ENCODE measurements around the gene CXCL1.

CXCL1 gene

DNA sequence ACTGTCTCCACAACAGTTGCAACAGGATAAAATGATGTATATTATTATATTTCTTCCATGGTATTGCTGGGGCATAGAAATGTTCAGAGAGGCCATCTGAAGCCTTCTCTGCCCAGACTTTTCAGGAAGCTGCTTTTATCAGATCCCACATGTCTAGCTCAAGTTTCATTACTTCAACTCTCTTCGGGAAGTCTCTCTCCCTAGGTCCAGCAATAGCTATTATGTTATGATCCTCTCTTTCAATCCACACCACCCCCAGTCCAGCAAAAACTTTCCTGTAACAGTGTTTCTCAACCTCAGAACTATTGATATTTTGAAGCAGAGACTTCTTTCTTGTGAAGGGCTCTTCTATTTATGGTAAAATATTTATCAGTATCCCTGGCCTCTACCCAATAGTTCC is 44.9 kb downstream of the CXCL1 start:
- no peaks in the 10 kb centered on the region for H3K4me1 ChIP-seq (ENCODE audit: control insufficient read depth, insufficient read depth, low read length)
- no peaks in the 10 kb centered on the region for H3K36me3 ChIP-seq (ENCODE audit: control insufficient read depth, insufficient read depth, low read length)
- H3K27me3 ChIP-seq (ENCODE audit: control insufficient read depth, insufficient read depth, low read length) = no peaks in the 10 kb centered on the region
- H3K9ac ChIP-seq (ENCODE audit: low read length) = no peak overlapping the region
- H3K4me3 ChIP-seq (ENCODE audit: low read length) = no peak overlapping the region
- H3K27ac ChIP-seq (ENCODE audit: low read depth, low read length) = no peak overlapping the region

DNA sequence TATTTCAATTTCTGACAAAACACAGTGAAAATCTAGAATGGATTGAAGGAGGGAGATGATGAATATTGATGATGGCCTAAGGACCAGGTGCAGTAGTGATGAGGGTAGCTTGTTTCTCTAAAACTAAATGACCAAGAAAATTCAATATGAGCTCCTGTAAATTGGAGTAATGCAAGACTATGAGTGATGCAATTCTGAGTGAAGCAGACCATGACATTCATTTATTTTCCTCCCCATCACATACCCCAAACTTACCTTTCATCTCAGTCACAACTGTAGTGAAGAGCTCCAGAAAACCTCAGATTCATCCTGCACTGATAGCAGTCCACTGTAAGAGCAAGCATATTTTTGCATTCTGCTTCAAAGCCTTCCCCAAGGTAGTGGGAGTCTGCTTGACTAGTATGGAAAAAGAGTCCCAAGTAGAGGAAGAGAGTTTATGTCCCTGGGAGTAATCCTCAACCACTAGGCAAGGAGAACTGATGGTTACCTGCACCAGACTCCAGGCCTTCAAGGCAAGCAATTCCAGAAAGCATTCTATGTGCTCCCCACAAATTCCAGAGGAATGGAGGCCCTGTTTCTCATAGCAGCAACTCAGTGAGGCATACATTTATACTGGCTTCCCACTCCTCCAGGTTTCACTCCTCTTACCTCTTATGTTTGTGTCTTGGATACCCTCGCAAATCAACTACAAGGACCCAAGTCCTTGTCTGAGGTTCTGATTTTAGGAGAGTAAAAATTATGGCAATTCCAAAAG is 47.2 kb downstream of the CXCL1 start:
- H3K9ac ChIP-seq (ENCODE audit: low read length) = no peak overlapping the region
- H3K27ac ChIP-seq (ENCODE audit: low read depth, low read length) = no peak overlapping the region
- no peaks in the 10 kb centered on the region for H3K27me3 ChIP-seq (ENCODE audit: control insufficient read depth, insufficient read depth, low read length)
- no peak overlapping the region for H3K4me3 ChIP-seq (ENCODE audit: low read length)
- H3K36me3 ChIP-seq (ENCODE audit: control insufficient read depth, insufficient read depth, low read length) = no peaks in the 10 kb centered on the region
- H3K4me1 ChIP-seq (ENCODE audit: control insufficient read depth, insufficient read depth, low read length) = no peaks in the 10 kb centered on the region

DNA sequence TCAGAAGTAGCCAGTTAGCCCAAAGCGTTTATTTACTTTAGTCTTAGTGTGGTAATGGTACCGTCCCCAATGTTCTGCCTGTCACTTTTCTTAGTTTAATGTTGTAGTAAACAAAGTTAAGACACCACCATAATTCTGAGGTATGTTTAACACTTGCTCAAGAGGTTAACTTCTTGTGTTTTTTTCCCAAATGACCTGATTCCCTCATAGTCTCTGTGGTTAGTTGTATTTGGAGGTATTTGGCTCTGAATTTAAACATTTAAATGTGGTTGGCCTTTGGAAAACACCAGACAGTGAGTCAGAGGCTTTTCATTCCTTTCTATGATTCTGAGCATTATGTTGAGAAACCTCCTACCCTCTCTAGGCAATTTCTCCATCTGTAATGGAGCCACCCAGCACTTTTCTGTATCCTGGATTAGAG is 47.9 kb downstream of the CXCL1 start:
- no peak overlapping the region for H3K9ac ChIP-seq (ENCODE audit: low read length)
- H3K36me3 ChIP-seq (ENCODE audit: control insufficient read depth, insufficient read depth, low read length) = no peaks in the 10 kb centered on the region
- H3K4me1 ChIP-seq (ENCODE audit: control insufficient read depth, insufficient read depth, low read length) = no peaks in the 10 kb centered on the region
- H3K27me3 ChIP-seq (ENCODE audit: control insufficient read depth, insufficient read depth, low read length) = no peaks in the 10 kb centered on the region
- no peak overlapping the region for H3K27ac ChIP-seq (ENCODE audit: low read depth, low read length)
- no peak overlapping the region for H3K4me3 ChIP-seq (ENCODE audit: low read length)

DNA sequence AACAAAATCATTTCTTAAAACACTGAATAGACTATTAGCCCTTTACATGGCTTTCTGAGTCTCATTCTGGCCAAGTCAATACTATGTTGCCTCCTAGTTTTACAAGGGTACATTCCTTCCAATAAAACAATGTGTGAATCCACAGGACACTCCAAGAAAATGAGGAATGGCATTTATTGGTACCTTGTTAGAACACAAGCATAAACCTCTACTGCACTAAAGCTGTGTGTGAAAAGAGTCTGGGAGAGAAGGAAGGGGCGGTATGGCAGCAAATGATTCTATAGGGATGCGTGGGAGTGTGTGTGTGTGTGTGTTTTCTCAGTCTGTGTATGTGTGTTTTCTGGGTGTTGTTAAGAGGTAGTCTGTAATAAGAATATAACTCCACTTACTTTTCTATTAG is 48.9 kb downstream of the CXCL1 start:
- Histone ChIP-seq H3K27ac (ENCODE audit: low read depth, low read length) (no peak overlapping the region), H3K27me3 (ENCODE audit: control insufficient read depth, insufficient read depth, low read length) (no peaks in the 10 kb centered on the region), H3K4me1 (ENCODE audit: control insufficient read depth, insufficient read depth, low read length) (no peaks in the 10 kb centered on the region), H3K4me3 (ENCODE audit: low read length) (no peak overlapping the region), H3K9ac (ENCODE audit: low read length) (no peak overlapping the region), H3K36me3 (ENCODE audit: control insufficient read depth, insufficient read depth, low read length) (no peaks in the 10 kb centered on the region)

DNA sequence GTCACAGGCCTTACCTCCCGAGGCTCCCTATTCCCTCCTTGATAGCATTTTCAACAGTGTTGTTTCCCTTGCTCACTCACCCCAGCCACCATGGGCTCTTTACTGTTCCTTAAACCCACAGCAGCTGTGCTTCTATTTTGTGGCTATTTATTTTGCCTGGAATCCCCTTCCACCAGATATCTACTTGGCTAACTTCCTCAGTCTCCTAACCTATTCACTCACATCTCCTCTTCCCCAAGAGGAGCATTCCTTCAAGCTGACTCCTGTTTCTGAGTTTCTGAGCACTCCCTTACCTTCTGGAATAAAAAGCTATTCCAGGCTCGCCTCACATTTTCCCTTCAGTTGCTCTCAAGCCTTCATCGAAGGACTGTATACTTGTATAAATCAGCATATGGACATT is 50.5 kb downstream of the CXCL1 start:
- H3K4me1 ChIP-seq (ENCODE audit: control insufficient read depth, insufficient read depth, low read length) = no peaks in the 10 kb centered on the region
- H3K4me3 ChIP-seq (ENCODE audit: low read length) = no peak overlapping the region
- no peaks in the 10 kb centered on the region for H3K27me3 ChIP-seq (ENCODE audit: control insufficient read depth, insufficient read depth, low read length)
- H3K9ac ChIP-seq (ENCODE audit: low read length) = no peak overlapping the region
- no peak overlapping the region for H3K27ac ChIP-seq (ENCODE audit: low read depth, low read length)
- H3K36me3 ChIP-seq (ENCODE audit: control insufficient read depth, insufficient read depth, low read length) = no peaks in the 10 kb centered on the region

All from rectal smooth muscle tissue (tissue), 1 donor.